IMR-90 (cell line): ENCODE measurements around the gene MTUS2. TPM values are rescaled to one million over a fixed set of nuclear protein-coding genes. Genes with fewer than 3 reads are reported as not detected.

Experiments
- ATAC-seq: fragments of 200-7000 bp; cut with Tn5 transposase; 2 replicates; pipeline ENCODE4 v1.9.1; 2020; ENCODE audit warnings: low read depth, mild to moderate bottlenecking, moderate library complexity
- BruUV-seq: library from RNA; stranded (reverse); fragments of 400-500 nt; replicated peaks from 2 replicates; lab custom pipeline; 2021; lab: Mats Ljungman, UMichigan
- CTCF ChIA-PET: fragments of 300-600 bp; formaldehyde crosslinking; extraction: SDS; loops from one replicate; lab custom pipeline; 2021; ENCODE audit warnings: antibody characterized with exemption; lab: Yijun Ruan, JAX
- POLR2A ChIA-PET: fragments of 300-600 bp; sonication (Branson Sonifier 250); formaldehyde crosslinking; loops from one replicate; lab custom pipeline; 2022; ENCODE audit warnings: antibody characterized with exemption; ENCODE audit not compliant: unreplicated experiment; lab: Charles Lee
- DNase-seq: peaks from one replicate; pipeline ENCODE4 v3.0.0; 2013
- H2AFZ ChIP-seq: replicated peaks from 2 replicates; pipeline ENCODE3; 2013; ENCODE audit warnings: low read length, mild to moderate bottlenecking; ENCODE audit not compliant: poor library complexity
- H2AK5ac ChIP-seq: 2 replicates; pipeline ENCODE4 v1.6.1; 2013; ENCODE audit warnings: low read depth, low read length, inconsistent platforms
- H2AK9ac ChIP-seq: replicated peaks from 2 replicates; pipeline ENCODE3; 2013; ENCODE audit warnings: mild to moderate bottlenecking, low read depth, low read length, moderate library complexity; ENCODE audit not compliant: poor library complexity
- H2BK120ac ChIP-seq: 2 replicates; pipeline ENCODE4 v1.6.1; 2013; ENCODE audit warnings: low read depth, low read length, inconsistent platforms
- H2BK15ac ChIP-seq: 3 replicates; pipeline ENCODE4 v1.6.1; 2013; ENCODE audit warnings: low read depth, low read length, inconsistent platforms
- H2BK20ac ChIP-seq: 2 replicates; pipeline ENCODE4 v1.6.1; 2013; ENCODE audit warnings: low read depth, mild to moderate bottlenecking, inconsistent platforms, low read length, moderate library complexity
- H2BK5ac ChIP-seq: 2 replicates; pipeline ENCODE4 v1.6.1; 2013; ENCODE audit warnings: mild to moderate bottlenecking, low read depth, low read length, inconsistent platforms; ENCODE audit not compliant: poor library complexity, severe bottlenecking
- H3K14ac ChIP-seq: replicated peaks from 2 replicates; pipeline ENCODE4 v1.6.1; 2013; ENCODE audit warnings: low read depth, low read length, inconsistent platforms
- H3K18ac ChIP-seq: 2 replicates; pipeline ENCODE4 v1.6.1; 2013; ENCODE audit warnings: low read depth, low read length, control low read depth
- H3K23ac ChIP-seq: 2 replicates; pipeline ENCODE4 v1.6.1; 2013; ENCODE audit warnings: low read depth, low read length, inconsistent platforms
- H3K27ac ChIP-seq: 2 replicates; pipeline ENCODE4 v1.5.1; 2013; ENCODE audit warnings: mild to moderate bottlenecking, control low read depth, low read length; ENCODE audit not compliant: insufficient read depth
- H3K27me3 ChIP-seq: 2 replicates; pipeline ENCODE4 v1.6.1; 2013; ENCODE audit warnings: low read length; ENCODE audit not compliant: control insufficient read depth, insufficient read depth
- H3K36me3 ChIP-seq: 2 replicates; pipeline ENCODE4 v1.6.1; 2013; ENCODE audit warnings: low read length, mixed read lengths; ENCODE audit not compliant: control insufficient read depth, insufficient read depth
- H3K4ac ChIP-seq: 2 replicates; pipeline ENCODE4 v1.6.1; 2013; ENCODE audit warnings: low read depth, low read length, inconsistent platforms
- H3K4me1 ChIP-seq: 2 replicates; pipeline ENCODE4 v1.6.1; 2013; ENCODE audit warnings: low read length, mixed read lengths; ENCODE audit not compliant: control insufficient read depth, insufficient read depth
- H3K4me2 ChIP-seq: 2 replicates; pipeline ENCODE4 v1.6.1; 2013; ENCODE audit warnings: low read depth, mild to moderate bottlenecking, control low read depth, low read length, moderate library complexity
- H3K4me3 ChIP-seq: 2 replicates; pipeline ENCODE4 v1.5.1; 2013; ENCODE audit warnings: low read depth, mild to moderate bottlenecking, control low read depth, low read length, moderate library complexity; ENCODE audit not compliant: insufficient read depth
- H3K56ac ChIP-seq: 2 replicates; pipeline ENCODE4 v1.6.1; 2013; ENCODE audit warnings: low read length, inconsistent platforms; ENCODE audit not compliant: insufficient read depth; ENCODE audit errors: extremely low read depth
- H3K79me1 ChIP-seq, 2 experiments: 2 replicates each; pipeline ENCODE4 v1.6.1; 2013; ENCODE audit warnings: low read length in 2 of 2, inconsistent platforms in 1 of 2, low read depth in 1 of 2
- H3K9ac ChIP-seq: 2 replicates; pipeline ENCODE4 v1.6.1; 2013; ENCODE audit warnings: low read depth, low read length, control low read depth
- H3K9me1 ChIP-seq: 2 replicates; pipeline ENCODE4 v1.6.1; 2013; ENCODE audit warnings: low read length, inconsistent platforms; ENCODE audit not compliant: insufficient read depth
- H3K9me3 ChIP-seq: 2 replicates; pipeline ENCODE4 v1.6.1; 2013; ENCODE audit warnings: low read length; ENCODE audit not compliant: control insufficient read depth, insufficient read depth
- H4K20me1 ChIP-seq: 2 replicates; pipeline ENCODE4 v1.6.1; 2013; ENCODE audit warnings: low read length, inconsistent platforms; ENCODE audit not compliant: insufficient read depth
- H4K5ac ChIP-seq: 2 replicates; pipeline ENCODE4 v1.6.1; 2013; ENCODE audit warnings: mild to moderate bottlenecking, low read depth, low read length, control low read depth
- H4K8ac ChIP-seq, 2 experiments: 2 replicates each; pipeline ENCODE4 v1.6.1; 2013; ENCODE audit warnings: low read depth in 2 of 2, low read length in 2 of 2, control low read depth in 1 of 2, inconsistent platforms in 1 of 2
- H4K91ac ChIP-seq: 2 replicates; pipeline ENCODE4 v1.6.1; 2013; ENCODE audit warnings: low read depth, low read length, inconsistent platforms; ENCODE audit not compliant: insufficient read depth
- BHLHE40 ChIP-seq: fragments of 150-350 bp; IDR thresholded peaks from 2 replicates; pipeline ENCODE4 v1.6.1; 2016; ENCODE audit warnings: mild to moderate bottlenecking, low read depth, low read length
- CEBPB ChIP-seq: IDR thresholded peaks from 2 replicates; pipeline ENCODE4 v1.6.1; 2012; ENCODE audit warnings: low read depth, low read length, improper control_type of control experiment
- CHD1 ChIP-seq: IDR thresholded peaks from 2 replicates; pipeline ENCODE4 v1.6.1; 2012; ENCODE audit warnings: low read depth, low read length, improper control_type of control experiment
- FOS ChIP-seq: fragments of 150-350 bp; IDR thresholded peaks from 2 replicates; pipeline ENCODE4 v1.6.1; 2016; ENCODE audit warnings: low read depth, low read length
- MAFK ChIP-seq: IDR thresholded peaks from 2 replicates; pipeline ENCODE4 v1.6.1; 2012; ENCODE audit warnings: low read depth, low read length, improper control_type of control experiment
- MAZ ChIP-seq: IDR thresholded peaks from 2 replicates; pipeline ENCODE4 v1.6.1; 2012; ENCODE audit warnings: low read depth, mild to moderate bottlenecking, low read length, improper control_type of control experiment, moderate library complexity, borderline replicate concordance
- MXI1 ChIP-seq: IDR thresholded peaks from 2 replicates; pipeline ENCODE4 v1.6.1; 2012; ENCODE audit warnings: low read depth, mild to moderate bottlenecking, low read length, moderate library complexity, borderline replicate concordance
- NFE2L2 ChIP-seq: fragments of 150-350 bp; IDR thresholded peaks from 2 replicates; pipeline ENCODE4 v1.6.1; 2016; ENCODE audit warnings: low read depth, mild to moderate bottlenecking, low read length
- POLR2A ChIP-seq: IDR thresholded peaks from 2 replicates; pipeline ENCODE4 v1.6.1; 2012; ENCODE audit warnings: mild to moderate bottlenecking, low read depth, low read length
- RCOR1 ChIP-seq: IDR thresholded peaks from 2 replicates; pipeline ENCODE4 v1.6.1; 2012; ENCODE audit warnings: mild to moderate bottlenecking, low read length, improper control_type of control experiment; ENCODE audit not compliant: insufficient replicate concordance
- RFX5 ChIP-seq: IDR thresholded peaks from 2 replicates; pipeline ENCODE4 v1.8.0; 2012; ENCODE audit warnings: low read depth, mild to moderate bottlenecking, low read length, moderate library complexity
- SMC3 ChIP-seq: fragments of 150-350 bp; IDR thresholded peaks from 2 replicates; pipeline ENCODE4 v1.6.1; 2016; ENCODE audit warnings: low read depth, mild to moderate bottlenecking, antibody characterized with exemption, low read length, moderate library complexity
- WGBS, 2 experiments: methylation state at CpG; one replicate each; pipeline versions ENCODE4 v1.1.5 to v1.1.7; 2013; ENCODE audit warnings: missing lambda C conversion rate in 2 of 2; ENCODE audit not compliant: insufficient read length in 1 of 2; ENCODE audit errors: extremely low coverage in 2 of 2; 5-methylcytosine and 5-hydroxymethylcytosine counted together
- dilution Hi-C: fragments of 300-500 bp; cut with HindIII; formaldehyde crosslinking; loops from one replicate; pipeline ENCODE4 v1.14.3; 2018; ENCODE audit warnings: low sequenced_read_pairs; ENCODE audit not compliant: unreplicated experiment
- in situ Hi-C: fragments of 300-500 bp; cut with MboI; formaldehyde crosslinking; loops from 3 replicates; pipeline ENCODE4 v1.14.3; 2019; ENCODE audit warnings: low sequenced_read_pairs, inconsistent platforms, mixed read lengths
- intact Hi-C: fragments of 100-400 bp; cut with micrococcal nuclease; formaldehyde crosslinking; loops from 2 replicates; pipeline ENCODE4 v1.10.0; 2022
- polyA plus RNA-seq, 3 experiments: library from polyadenylated mRNA; depleted of rRNA; stranded (reverse); fragments of >200 nt; gene quantifications; 2 replicates each; pipeline ENCODE4 v1.2.3, GENCODE V29; 2012; ENCODE audit warnings: low replicate concordance in 1 of 3
- total RNA-seq: library from RNA; depleted of rRNA; stranded (reverse); fragments of >200 nt; gene quantifications from 2 replicates; pipeline ENCODE4 v1.2.3, GENCODE V29; 2012
- TF ChIP-seq, protein P1 (sequence below): conservative IDR thresholded peaks from 2 replicates; pipeline ENCODE4 v1.5.1; 2012; ENCODE audit warnings: mild to moderate bottlenecking, low read depth, low read length, improper control_type of control experiment

Gene MTUS2
- total and polyA plus RNA-seq, 2 of the 4 experiments (the other 2 are of a cell fraction), result under 0.01 to 0.02 TPM

DNA sequence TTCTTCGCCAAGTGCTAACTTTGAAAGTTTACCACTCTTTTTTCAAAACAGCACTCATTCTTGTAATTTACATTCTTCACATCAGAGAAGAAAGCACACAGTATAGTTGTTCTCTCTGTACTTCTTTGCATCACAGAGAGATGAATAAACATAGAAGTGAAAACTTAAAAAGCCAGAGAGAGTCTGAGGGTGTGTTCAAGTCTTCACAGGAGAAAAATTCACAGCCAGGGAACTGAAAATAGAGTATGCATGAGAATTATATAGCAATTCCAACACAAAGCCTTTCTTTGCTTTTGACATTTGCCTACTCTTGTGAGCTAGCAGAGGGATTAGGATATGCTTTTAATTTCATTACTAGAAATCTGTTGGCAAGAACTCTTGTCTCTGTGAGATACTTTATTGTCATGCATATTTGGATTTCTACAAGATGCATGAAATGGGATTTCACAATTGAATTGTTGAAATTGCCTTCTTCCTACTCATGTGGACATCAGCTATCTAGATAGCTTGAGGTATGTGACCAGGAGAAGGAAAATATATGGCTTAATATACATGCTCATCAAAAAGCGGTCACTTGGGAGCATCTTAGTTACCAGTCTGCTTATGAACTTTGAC lies 609.3 kb downstream of the MTUS2 start:
- no peak for TF ChIP-seq MXI1
- no peak for TF ChIP-seq POLR2A
- no peak for TF ChIP-seq CEBPB
- no peak for TF ChIP-seq FOS
- TF ChIP-seq, protein P1, sequence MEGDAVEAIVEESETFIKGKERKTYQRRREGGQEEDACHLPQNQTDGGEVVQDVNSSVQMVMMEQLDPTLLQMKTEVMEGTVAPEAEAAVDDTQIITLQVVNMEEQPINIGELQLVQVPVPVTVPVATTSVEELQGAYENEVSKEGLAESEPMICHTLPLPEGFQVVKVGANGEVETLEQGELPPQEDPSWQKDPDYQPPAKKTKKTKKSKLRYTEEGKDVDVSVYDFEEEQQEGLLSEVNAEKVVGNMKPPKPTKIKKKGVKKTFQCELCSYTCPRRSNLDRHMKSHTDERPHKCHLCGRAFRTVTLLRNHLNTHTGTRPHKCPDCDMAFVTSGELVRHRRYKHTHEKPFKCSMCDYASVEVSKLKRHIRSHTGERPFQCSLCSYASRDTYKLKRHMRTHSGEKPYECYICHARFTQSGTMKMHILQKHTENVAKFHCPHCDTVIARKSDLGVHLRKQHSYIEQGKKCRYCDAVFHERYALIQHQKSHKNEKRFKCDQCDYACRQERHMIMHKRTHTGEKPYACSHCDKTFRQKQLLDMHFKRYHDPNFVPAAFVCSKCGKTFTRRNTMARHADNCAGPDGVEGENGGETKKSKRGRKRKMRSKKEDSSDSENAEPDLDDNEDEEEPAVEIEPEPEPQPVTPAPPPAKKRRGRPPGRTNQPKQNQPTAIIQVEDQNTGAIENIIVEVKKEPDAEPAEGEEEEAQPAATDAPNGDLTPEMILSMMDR, result no peak
- no peak for TF ChIP-seq SMC3
- no peak for TF ChIP-seq BHLHE40
- no peak for TF ChIP-seq NFE2L2
- TF ChIP-seq RFX5, result no peak
- TF ChIP-seq MAFK, result no peak
- TF ChIP-seq MAZ, result no peak
- no peak for TF ChIP-seq RCOR1
- TF ChIP-seq CHD1, result no peak
- H3K27ac ChIP-seq, result no peak overlapping the region
- H2BK5ac ChIP-seq, result no peak overlapping the region
- peaks cover 2% of the 10 kb centered on the region; the same call in 1 of the 2 replicates for H3K9me3 ChIP-seq
- in situ Hi-C loops, result no loop called here
- dilution Hi-C loops, result no loop called here
- no peaks in the 10 kb centered on the region for H3K36me3 ChIP-seq
- no peak for DNase-seq
- no peaks in the 10 kb centered on the region for H4K20me1 ChIP-seq
- H2AK5ac ChIP-seq, result no peak overlapping the region
- H3K4me2 ChIP-seq, result no peak overlapping the region
- H2BK20ac ChIP-seq, result no peak overlapping the region
- no peaks in the 10 kb centered on the region for H3K79me1 ChIP-seq
- POLR2A ChIA-PET, result no interaction called here
- ATAC-seq, result no peak
- H3K4me3 ChIP-seq, result no peak overlapping the region
- no CpG with 5 or more reads among the region's 2 CpGs for WGBS, 2 experiments
- H2BK120ac ChIP-seq, result no peak overlapping the region
- intact Hi-C loops, result no loop called here
- no TSS peak for BruUV-seq
- no peak overlapping the region for H4K91ac ChIP-seq
- no peak overlapping the region for H2AK9ac ChIP-seq
- H3K9me1 ChIP-seq, result 0 out of 2 replicates have a peak, but pooled peaks cover 3% of the 10 kb centered on the region
- H3K56ac ChIP-seq, result no peak overlapping the region
- CTCF ChIA-PET, result no interaction called here
- no peak overlapping the region for H2BK15ac ChIP-seq
- no peak overlapping the region for H3K9ac ChIP-seq
- H4K5ac ChIP-seq, result no peak overlapping the region
- H3K18ac ChIP-seq, result no peak overlapping the region
- no peak overlapping the region for H3K14ac ChIP-seq
- H3K4me1 ChIP-seq, result peaks cover under 1% of the 10 kb centered on the region; the same call in 1 of the 2 replicates
- H4K8ac ChIP-seq, result no peak overlapping the region
- H3K27me3 ChIP-seq, result peaks cover 37% of the 10 kb centered on the region
- no peak overlapping the region for H3K23ac ChIP-seq
- H2AFZ ChIP-seq, result no peak overlapping the region
- no peak overlapping the region for H3K4ac ChIP-seq
